PFSK-1 (cell line): Measurements from ENCODE around the gene DAAM2.

Experiments used
- FOXP2 ChIP-seq: optimal IDR thresholded peaks from 2 replicates; pipeline ENCODE3; 2011; ENCODE audit warnings: borderline replicate concordance, control low read depth, inconsistent platforms; ENCODE audit not compliant: insufficient read depth; ENCODE audit errors: extremely low read length, extremely low read depth
- POLR2AphosphoS5 ChIP-seq: IDR thresholded peaks from 2 replicates; pipeline ENCODE4 v1.6.1; 2012; ENCODE audit warnings: low read depth, mild to moderate bottlenecking, control low read depth, low read length, moderate library complexity
- REST ChIP-seq, 2 experiments: IDR thresholded peaks; 2 replicates each; pipeline versions ENCODE4 v1.6.1 to v1.8.0; 2011 to 2012; ENCODE audit warnings: low read depth in 2 of 2, low read length in 2 of 2, control low read depth in 1 of 2, inconsistent platforms in 1 of 2, mild to moderate bottlenecking in 1 of 2, moderate library complexity in 1 of 2; ENCODE audit not compliant: insufficient read depth in 1 of 2
- SIN3A ChIP-seq: IDR thresholded peaks from 2 replicates; pipeline ENCODE4 v1.6.1; 2012; ENCODE audit warnings: mild to moderate bottlenecking, low read length, moderate library complexity, borderline replicate concordance; ENCODE audit not compliant: insufficient read depth
- TAF1 ChIP-seq: IDR thresholded peaks from 2 replicates; pipeline ENCODE4 v1.6.1; 2012; ENCODE audit warnings: low read length, control low read depth, borderline replicate concordance; ENCODE audit not compliant: insufficient read depth

Gene DAAM2

GRCh38 chr6:39938773-39939654 lies 146.8 kb downstream of the DAAM2 start:
- TF ChIP-seq POLR2AphosphoS5 (no peak), SIN3A (no peak), TAF1 (no peak), FOXP2 (no peak), REST (IDR thresholded peaks at IDR 0.05; ENCODE audit: insufficient read depth in 1 of 2, low read depth in 2 of 2, low read length in 2 of 2) (no peak)

- no peak for TF ChIP-seq POLR2AphosphoS5
- no peak for TF ChIP-seq FOXP2
- TF ChIP-seq TAF1 = no peak
- TF ChIP-seq REST (IDR thresholded peaks at IDR 0.05; ENCODE audit: insufficient read depth in 1 of 2, low read depth in 2 of 2, low read length in 2 of 2) = no peak
- no peak for TF ChIP-seq SIN3A
These were observed 149.0 kb downstream of the DAAM2 start for GRCh38 chr6:39941138-39941537.

- TF ChIP-seq REST (IDR thresholded peaks at IDR 0.05; ENCODE audit: insufficient read depth in 1 of 2, low read depth in 2 of 2, low read length in 2 of 2) = no peak
- TF ChIP-seq FOXP2 = no peak
- TF ChIP-seq TAF1 = no peak
- TF ChIP-seq SIN3A = no peak
- TF ChIP-seq POLR2AphosphoS5 = no peak
These were observed 149.6 kb downstream of the DAAM2 start for GRCh38 chr6:39941820-39942219.

- TF ChIP-seq SIN3A = no peak
- TF ChIP-seq POLR2AphosphoS5 = no peak
- no peak for TF ChIP-seq REST (IDR thresholded peaks at IDR 0.05; ENCODE audit: insufficient read depth in 1 of 2, low read depth in 2 of 2, low read length in 2 of 2)
- no peak for TF ChIP-seq TAF1
- TF ChIP-seq FOXP2 = no peak
These were observed 150.9 kb downstream of the DAAM2 start for GRCh38 chr6:39942903-39943580.
